22Rv1 (cell line): ENCODE measurements around the gene ENTPD6.

Experiments
- ZFX ChIP-seq: fragments of 450-650 bp; IDR thresholded peaks from 2 replicates; pipeline ENCODE4 v1.6.1; 2017; ENCODE audit warnings: antibody characterized with exemption, borderline replicate concordance
- TF ChIP-seq, protein P1 (sequence below): fragments of 450-650 bp; IDR thresholded peaks from 2 replicates; pipeline ENCODE4 v1.5.1; 2017; ENCODE audit warnings: mild to moderate bottlenecking

DNA sequence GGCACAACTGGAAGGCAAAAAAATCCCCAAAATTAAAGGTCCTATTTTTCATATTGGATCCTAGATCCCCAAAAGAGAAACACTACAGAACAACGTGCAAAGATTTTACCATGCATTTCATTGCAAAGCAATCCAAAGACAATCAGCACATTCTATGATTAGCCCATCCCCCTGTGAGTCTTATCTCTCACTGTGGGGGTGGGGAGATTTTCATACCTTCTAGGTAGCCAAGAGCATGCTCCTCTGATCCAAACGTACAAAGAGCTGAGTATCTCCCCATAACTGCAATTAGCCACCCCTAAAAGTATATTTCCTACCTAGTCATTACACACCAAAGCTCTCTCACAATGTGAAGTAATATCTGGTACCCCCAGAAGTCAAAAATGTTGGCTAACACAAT, 22.2 kb upstream of the ENTPD6 start:
- TF ChIP-seq, protein P1, sequence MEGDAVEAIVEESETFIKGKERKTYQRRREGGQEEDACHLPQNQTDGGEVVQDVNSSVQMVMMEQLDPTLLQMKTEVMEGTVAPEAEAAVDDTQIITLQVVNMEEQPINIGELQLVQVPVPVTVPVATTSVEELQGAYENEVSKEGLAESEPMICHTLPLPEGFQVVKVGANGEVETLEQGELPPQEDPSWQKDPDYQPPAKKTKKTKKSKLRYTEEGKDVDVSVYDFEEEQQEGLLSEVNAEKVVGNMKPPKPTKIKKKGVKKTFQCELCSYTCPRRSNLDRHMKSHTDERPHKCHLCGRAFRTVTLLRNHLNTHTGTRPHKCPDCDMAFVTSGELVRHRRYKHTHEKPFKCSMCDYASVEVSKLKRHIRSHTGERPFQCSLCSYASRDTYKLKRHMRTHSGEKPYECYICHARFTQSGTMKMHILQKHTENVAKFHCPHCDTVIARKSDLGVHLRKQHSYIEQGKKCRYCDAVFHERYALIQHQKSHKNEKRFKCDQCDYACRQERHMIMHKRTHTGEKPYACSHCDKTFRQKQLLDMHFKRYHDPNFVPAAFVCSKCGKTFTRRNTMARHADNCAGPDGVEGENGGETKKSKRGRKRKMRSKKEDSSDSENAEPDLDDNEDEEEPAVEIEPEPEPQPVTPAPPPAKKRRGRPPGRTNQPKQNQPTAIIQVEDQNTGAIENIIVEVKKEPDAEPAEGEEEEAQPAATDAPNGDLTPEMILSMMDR: no peak
- TF ChIP-seq ZFX: no peak
